Neural progenitor cell (in vitro differentiated cells): Measurements from ENCODE around the gene PLCZ1. TPM values are rescaled to one million over a fixed set of nuclear protein-coding genes. Genes with fewer than 3 reads are reported as not detected.

Source experiments
- DNase-seq: peaks from one replicate; pipeline ENCODE4 v3.0.0-alpha.2; 2016; ENCODE audit warnings: low spot score
- H2AFZ ChIP-seq: fragments of 200-600 bp; sonication (generic); replicated peaks from 2 replicates; pipeline ENCODE4 v1.6.1; 2016; ENCODE audit warnings: antibody characterized with exemption
- H3F3A ChIP-seq: fragments of 200-600 bp; sonication (generic); 2 replicates; pipeline ENCODE4 v1.6.1; 2016; ENCODE audit warnings: antibody characterized with exemption, low read depth
- H3K27ac ChIP-seq: fragments of 200-600 bp; sonication (generic); 2 replicates; pipeline ENCODE4 v1.5.1; 2016; ENCODE audit warnings: mild to moderate bottlenecking
- H3K27me3 ChIP-seq: fragments of 200-600 bp; sonication (generic); 2 replicates; pipeline ENCODE4 v1.6.1; 2016; ENCODE audit warnings: mild to moderate bottlenecking, moderate library complexity
- H3K36me3 ChIP-seq: fragments of 200-600 bp; sonication (generic); 2 replicates; pipeline ENCODE4 v1.5.1; 2016
- H3K4me1 ChIP-seq: fragments of 200-600 bp; sonication (generic); 2 replicates; pipeline ENCODE4 v1.6.1; 2016; ENCODE audit warnings: mixed run types
- H3K4me2 ChIP-seq: fragments of 200-600 bp; sonication (generic); 2 replicates; pipeline ENCODE4 v1.6.1; 2016
- H3K4me3 ChIP-seq: fragments of 200-600 bp; sonication (generic); 2 replicates; pipeline ENCODE4 v1.5.1; 2016
- H3K79me2 ChIP-seq: fragments of 200-600 bp; sonication (generic); 2 replicates; pipeline ENCODE4 v1.6.1; 2016; ENCODE audit warnings: low read depth
- H3K9ac ChIP-seq: fragments of 200-600 bp; sonication (generic); 2 replicates; pipeline ENCODE4 v1.6.1; 2016
- H3K9me3 ChIP-seq: fragments of 200-600 bp; sonication (generic); 2 replicates; pipeline ENCODE4 v1.5.1; 2016; ENCODE audit warnings: low read depth
- H4K20me1 ChIP-seq: fragments of 200-600 bp; sonication (generic); 2 replicates; pipeline ENCODE4 v1.6.1; 2016; ENCODE audit warnings: low read depth
- H3K27ac Mint-ChIP-seq: 3 replicates; pipeline ENCODE4 v1.8.0; 2021; ENCODE audit warnings: mixed read lengths
- H3K27me3 Mint-ChIP-seq: 2 replicates; pipeline ENCODE4 v1.8.0; 2022; ENCODE audit warnings: low read depth, mild to moderate bottlenecking, inconsistent platforms, moderate library complexity, mixed read lengths; ENCODE audit not compliant: insufficient read depth
- H3K36me3 Mint-ChIP-seq: 3 replicates; pipeline ENCODE4 v1.8.0; 2021; ENCODE audit warnings: mixed read lengths
- H3K4me1 Mint-ChIP-seq: 3 replicates; pipeline ENCODE4 v1.8.0; 2021; ENCODE audit warnings: mixed read lengths
- H3K4me3 Mint-ChIP-seq: 3 replicates; pipeline ENCODE4 v1.8.0; 2021; ENCODE audit warnings: mild to moderate bottlenecking, moderate library complexity, mixed read lengths
- H3K9me3 Mint-ChIP-seq: 3 replicates; pipeline ENCODE4 v1.8.0; 2020; ENCODE audit warnings: mixed read lengths
- EZH2 ChIP-seq: fragments of 200-600 bp; sonication (generic); IDR thresholded peaks from 2 replicates; pipeline ENCODE4 v1.6.1; 2017; ENCODE audit warnings: antibody characterized with exemption, mild to moderate bottlenecking, moderate library complexity
- EZH2phosphoT487 ChIP-seq: fragments of 200-600 bp; sonication (generic); IDR thresholded peaks from 2 replicates; pipeline ENCODE4 v1.6.1; 2017; ENCODE audit warnings: antibody characterized with exemption
- total RNA-seq: library from RNA; depleted of rRNA; stranded (reverse); fragments of >200 nt; gene quantifications from 2 replicates; pipeline ENCODE4 v1.2.3, GENCODE V29; 2015; ENCODE audit warnings: low replicate concordance
- TF ChIP-seq, protein P1 (sequence below): fragments of 200-600 bp; sonication (generic); IDR thresholded peaks from 2 replicates; pipeline ENCODE4 v1.5.1; 2017; ENCODE audit warnings: antibody characterized with exemption, mild to moderate bottlenecking

PLCZ1 gene
- total RNA-seq, 1 donor from 2014 or later = not detected

DNA sequence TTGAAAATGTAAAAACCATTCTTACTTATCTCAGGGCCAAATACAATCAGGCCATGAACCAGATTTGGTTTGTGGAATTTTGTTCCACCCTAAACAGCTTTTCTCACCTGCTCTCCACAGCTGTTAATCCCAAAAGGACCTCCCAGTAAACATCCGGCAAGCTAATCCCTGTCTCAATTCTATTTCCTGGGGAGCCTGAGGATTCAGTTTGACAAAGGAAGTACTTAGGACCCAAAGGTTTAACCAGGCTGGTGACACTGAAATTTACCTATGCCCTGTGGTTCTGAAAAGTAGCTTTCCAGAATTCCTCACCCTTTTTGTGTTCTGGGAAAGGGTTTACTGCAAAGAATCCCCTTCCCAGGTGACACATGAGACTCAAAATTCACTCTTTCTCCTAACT is 15.1 kb upstream of the PLCZ1 start:
- H3K36me3 ChIP-seq = no peaks in the 10 kb centered on the region
- H3K4me1 ChIP-seq = peaks cover 73% of the 10 kb centered on the region
- TF ChIP-seq, protein P1, sequence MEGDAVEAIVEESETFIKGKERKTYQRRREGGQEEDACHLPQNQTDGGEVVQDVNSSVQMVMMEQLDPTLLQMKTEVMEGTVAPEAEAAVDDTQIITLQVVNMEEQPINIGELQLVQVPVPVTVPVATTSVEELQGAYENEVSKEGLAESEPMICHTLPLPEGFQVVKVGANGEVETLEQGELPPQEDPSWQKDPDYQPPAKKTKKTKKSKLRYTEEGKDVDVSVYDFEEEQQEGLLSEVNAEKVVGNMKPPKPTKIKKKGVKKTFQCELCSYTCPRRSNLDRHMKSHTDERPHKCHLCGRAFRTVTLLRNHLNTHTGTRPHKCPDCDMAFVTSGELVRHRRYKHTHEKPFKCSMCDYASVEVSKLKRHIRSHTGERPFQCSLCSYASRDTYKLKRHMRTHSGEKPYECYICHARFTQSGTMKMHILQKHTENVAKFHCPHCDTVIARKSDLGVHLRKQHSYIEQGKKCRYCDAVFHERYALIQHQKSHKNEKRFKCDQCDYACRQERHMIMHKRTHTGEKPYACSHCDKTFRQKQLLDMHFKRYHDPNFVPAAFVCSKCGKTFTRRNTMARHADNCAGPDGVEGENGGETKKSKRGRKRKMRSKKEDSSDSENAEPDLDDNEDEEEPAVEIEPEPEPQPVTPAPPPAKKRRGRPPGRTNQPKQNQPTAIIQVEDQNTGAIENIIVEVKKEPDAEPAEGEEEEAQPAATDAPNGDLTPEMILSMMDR = no peak
- peak; percentile 72 for TF ChIP-seq EZH2phosphoT487
- peaks cover 58% of the 10 kb centered on the region for H3K4me1 Mint-ChIP-seq
- no peak overlapping the region for H3K9ac ChIP-seq
- H3K27ac ChIP-seq = peak overlapping the region; percentile 99
- peak; percentile 88 for DNase-seq
- H3K27me3 ChIP-seq = no peaks in the 10 kb centered on the region
- H3K79me2 ChIP-seq = no peaks in the 10 kb centered on the region
- H3K27ac Mint-ChIP-seq = peak overlapping the region; percentile 58
- H3K9me3 ChIP-seq = no peaks in the 10 kb centered on the region
- peak overlapping the region; percentile 68 for H3K4me3 Mint-ChIP-seq
- peak overlapping the region; percentile 33 for H3K4me3 ChIP-seq
- no peaks in the 10 kb centered on the region for H3K27me3 Mint-ChIP-seq
- peaks cover 3% of the 10 kb centered on the region for H3K9me3 Mint-ChIP-seq
- H4K20me1 ChIP-seq = no peaks in the 10 kb centered on the region
- no peak overlapping the region for H2AFZ ChIP-seq
- peaks cover 58% of the 10 kb centered on the region for H3F3A ChIP-seq
- peak overlapping the region; percentile 85 for H3K4me2 ChIP-seq
- peaks cover 2% of the 10 kb centered on the region for H3K36me3 Mint-ChIP-seq

DNA sequence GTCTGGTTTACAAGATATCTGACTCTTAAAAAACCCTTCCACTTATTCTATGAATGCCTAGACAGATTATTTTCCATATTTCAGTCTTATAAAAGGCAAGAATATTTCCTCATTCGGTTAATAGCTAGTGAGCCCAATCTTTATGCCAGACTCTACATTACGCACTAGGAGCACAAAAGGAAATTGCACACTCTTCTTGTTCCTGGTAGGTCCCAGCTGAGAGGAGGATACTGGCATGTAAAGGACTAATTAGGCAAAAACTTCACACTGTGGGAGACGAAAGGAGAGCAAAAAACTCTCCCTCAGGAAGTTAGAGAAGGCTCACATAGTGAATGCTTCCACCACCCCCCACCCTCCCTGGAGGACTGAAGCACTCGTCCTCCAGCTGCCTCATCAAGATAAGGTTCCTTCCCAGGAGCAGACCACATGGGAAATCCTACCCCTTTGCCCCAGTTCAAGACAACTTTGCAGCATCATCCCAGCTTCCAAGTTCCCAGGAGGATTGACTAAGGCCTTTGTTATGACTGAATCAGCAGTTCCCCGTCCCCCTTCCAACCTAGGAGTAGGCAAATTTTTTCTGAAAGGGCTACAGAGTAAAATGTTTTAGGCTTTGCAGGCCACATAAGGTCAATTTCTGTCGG is 14.6 kb upstream of the PLCZ1 start:
- H3K4me1 ChIP-seq = peaks cover 79% of the 10 kb centered on the region
- H4K20me1 ChIP-seq = no peaks in the 10 kb centered on the region
- peak overlapping the region; percentile 85 for H3K4me2 ChIP-seq
- no peak overlapping the region for H3K27ac Mint-ChIP-seq
- peaks cover 58% of the 10 kb centered on the region for H3F3A ChIP-seq
- no peaks in the 10 kb centered on the region for H3K9me3 ChIP-seq
- peaks cover 3% of the 10 kb centered on the region for H3K9me3 Mint-ChIP-seq
- H3K27ac ChIP-seq = peak overlapping the region; percentile 99
- H3K27me3 Mint-ChIP-seq = no peaks in the 10 kb centered on the region
- no peak for TF ChIP-seq EZH2
- no peak for TF ChIP-seq EZH2phosphoT487
- TF ChIP-seq, protein P1 = no peak
- no peaks in the 10 kb centered on the region for H3K79me2 ChIP-seq
- H3K36me3 ChIP-seq = no peaks in the 10 kb centered on the region
- DNase-seq = peak; percentile 82
- peaks cover 58% of the 10 kb centered on the region for H3K4me1 Mint-ChIP-seq
- peak overlapping the region; percentile 33 for H3K4me3 ChIP-seq
- H3K27me3 ChIP-seq = no peaks in the 10 kb centered on the region
- H3K9ac ChIP-seq = no peak overlapping the region
- no peak overlapping the region for H3K4me3 Mint-ChIP-seq
- H3K36me3 Mint-ChIP-seq = peaks cover 2% of the 10 kb centered on the region
- H2AFZ ChIP-seq = no peak overlapping the region

DNA sequence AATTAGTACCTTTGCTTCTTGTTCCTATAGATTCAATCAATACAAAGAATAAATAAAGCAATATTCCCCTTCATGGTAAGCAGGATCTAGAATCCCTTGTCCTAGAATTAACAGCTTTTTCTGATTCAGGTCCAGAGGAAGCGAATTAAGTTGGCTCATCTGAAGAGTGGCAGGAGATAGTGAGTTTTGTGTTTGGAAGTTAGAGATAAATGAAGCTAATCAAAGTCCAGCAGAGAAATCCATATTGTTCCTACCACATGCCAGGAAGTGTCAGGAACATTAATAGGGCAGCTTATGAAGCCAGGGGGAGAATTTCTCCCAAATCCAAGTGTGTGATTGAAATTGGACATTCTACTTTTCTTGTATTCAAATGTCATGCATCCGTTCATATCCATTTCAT is 14.1 kb upstream of the PLCZ1 start:
- H3K4me1 ChIP-seq = peaks cover 79% of the 10 kb centered on the region
- Mint-ChIP-seq H3K27me3 (no peaks in the 10 kb centered on the region), H3K27ac (no peak overlapping the region), H3K4me1 (peaks cover 58% of the 10 kb centered on the region), H3K9me3 (peaks cover 3% of the 10 kb centered on the region), H3K36me3 (peaks cover 2% of the 10 kb centered on the region), H3K4me3 (peak overlapping the region; percentile 15)
- H3K27ac ChIP-seq = peak overlapping the region; percentile 99
- no peaks in the 10 kb centered on the region for H3K9me3 ChIP-seq
- peaks cover 58% of the 10 kb centered on the region for H3F3A ChIP-seq
- TF ChIP-seq EZH2phosphoT487 (no peak), EZH2 (no peak)
- no peaks in the 10 kb centered on the region for H3K36me3 ChIP-seq
- H3K4me2 ChIP-seq = peak overlapping the region; percentile 85
- H2AFZ ChIP-seq = no peak overlapping the region
- H3K27me3 ChIP-seq = no peaks in the 10 kb centered on the region
- H3K79me2 ChIP-seq = no peaks in the 10 kb centered on the region
- H3K9ac ChIP-seq = no peak overlapping the region
- H4K20me1 ChIP-seq = no peaks in the 10 kb centered on the region
- peak overlapping the region; percentile 33 for H3K4me3 ChIP-seq
- no peak for DNase-seq

DNA sequence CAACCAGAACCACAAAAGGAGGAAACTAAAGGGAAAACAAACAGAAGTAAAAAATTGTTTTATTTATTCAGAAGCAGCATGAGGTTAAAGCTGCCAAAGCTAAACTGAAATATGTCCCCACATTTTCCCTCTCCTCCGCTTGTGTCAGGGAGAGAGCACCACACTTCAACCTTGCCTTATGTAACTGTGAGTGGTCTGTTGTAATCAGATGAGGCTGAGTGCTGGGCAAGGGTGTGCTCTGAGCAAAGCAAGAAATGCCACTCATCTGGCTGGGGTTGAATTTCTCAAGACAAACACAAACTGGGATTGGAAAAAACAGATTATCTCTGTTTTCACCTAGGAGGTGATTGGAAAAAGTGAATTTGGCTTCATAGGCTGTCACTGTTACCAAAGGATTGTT is 12.3 kb upstream of the PLCZ1 start:
- H3K9me3 Mint-ChIP-seq = peaks cover 2% of the 10 kb centered on the region
- no peak overlapping the region for H3K27ac Mint-ChIP-seq
- H3K36me3 Mint-ChIP-seq = peaks cover under 1% of the 10 kb centered on the region
- Histone ChIP-seq H3K36me3 (no peaks in the 10 kb centered on the region), H3K9ac (no peak overlapping the region), H3K9me3 (no peaks in the 10 kb centered on the region), H4K20me1 (no peaks in the 10 kb centered on the region), H3K4me2 (no peak overlapping the region), H3F3A (peaks cover 49% of the 10 kb centered on the region), H3K27me3 (no peaks in the 10 kb centered on the region), H3K4me3 (no peak overlapping the region), H3K79me2 (no peaks in the 10 kb centered on the region), H2AFZ (no peak overlapping the region), H3K4me1 (peaks cover 71% of the 10 kb centered on the region), H3K27ac (no peak overlapping the region)
- H3K4me3 Mint-ChIP-seq = no peak overlapping the region
- DNase-seq = no peak
- TF ChIP-seq, protein P1 = no peak
- peaks cover 55% of the 10 kb centered on the region for H3K4me1 Mint-ChIP-seq
- no peaks in the 10 kb centered on the region for H3K27me3 Mint-ChIP-seq
